ENCODE results near the gene INHBB.
"Not testable (repeated sequence)": the region's sequence is repeated elsewhere in the genome, so short reads cannot be mapped to it uniquely, and the experiment has no call there.

INHBB gene

GRCh38 chr2:120316528-120317179 lies 29.3 kb upstream of the INHBB start:
- no peak for DNase-seq

GRCh38 chr2:120317180-120317533 lies 28.8 kb upstream of the INHBB start:
- DNase-seq: no peak

- DNase-seq: no peak
Measured at GRCh38 chr2:120317916-120318315, 28.0 kb upstream of the INHBB start.

- no peak for DNase-seq
Measured at GRCh38 chr2:120318626-120319025, 27.3 kb upstream of the INHBB start.

- DNase-seq: no peak
Measured at GRCh38 chr2:120319123-120319522, 26.8 kb upstream of the INHBB start.

GRCh38 chr2:120319686-120320317 lies 26.1 kb upstream of the INHBB start:
- no peak for DNase-seq

- DNase-seq: no peak
Measured at GRCh38 chr2:120320318-120320851, 25.6 kb upstream of the INHBB start.

GRCh38 chr2:120320887-120321556 lies 24.9 kb upstream of the INHBB start:
- not testable (repeated sequence) for DNase-seq

- DNase-seq: no peak
Measured at GRCh38 chr2:120321721-120322284, 24.1 kb upstream of the INHBB start.

GRCh38 chr2:120322329-120322728 lies 23.6 kb upstream of the INHBB start:
- DNase-seq: no peak

- no peak for DNase-seq
Measured at GRCh38 chr2:120323214-120323613, 22.7 kb upstream of the INHBB start.

GRCh38 chr2:120323807-120324399 lies 22.0 kb upstream of the INHBB start:
- DNase-seq: no peak

- DNase-seq: no peak
Measured at GRCh38 chr2:120324933-120325332, 21.0 kb upstream of the INHBB start.

- no peak for DNase-seq
Measured at GRCh38 chr2:120326066-120326465, 19.9 kb upstream of the INHBB start.

- DNase-seq: no peak
Measured at GRCh38 chr2:120330946-120331822, 14.8 kb upstream of the INHBB start.

GRCh38 chr2:120331903-120332302 lies 14.0 kb upstream of the INHBB start:
- no peak for DNase-seq

- DNase-seq: no peak
Measured at GRCh38 chr2:120332384-120332783, 13.6 kb upstream of the INHBB start.

- DNase-seq: no peak
Measured at GRCh38 chr2:120334068-120334467, 11.9 kb upstream of the INHBB start.

GRCh38 chr2:120336749-120337148 lies 9.2 kb upstream of the INHBB start:
- DNase-seq: no peak

- no peak for DNase-seq
Measured at GRCh38 chr2:120338015-120338414, 7.9 kb upstream of the INHBB start.

- DNase-seq: no peak
Measured at GRCh38 chr2:120341977-120342376, 4.0 kb upstream of the INHBB start.

- no peak for DNase-seq
Measured at GRCh38 chr2:120342446-120342845, 3.5 kb upstream of the INHBB start.

GRCh38 chr2:120343100-120343432 lies 2.9 kb upstream of the INHBB start:
- no peak for DNase-seq

Data from activated CD4-positive, alpha-beta T cell treated with anti-CD3 and anti-CD28 coated beads, Interleukin-2, Interleukin-6, amounts not matched to agents 100 ng/mL and 50 ng/mL, durations not matched to agents 16 hours and 8 hours (primary cell).